Renal cortical epithelial cell (primary cell): ENCODE measurements around the gene RAP1GAP2. TPM values are rescaled to one million over a fixed set of nuclear protein-coding genes. Genes with fewer than 3 reads are reported as not detected.
"Not testable (repeated sequence)": the region's sequence is repeated elsewhere in the genome, so short reads cannot be mapped to it uniquely, and the experiment has no call there.

Source experiments
- DNase-seq: peaks from one replicate; pipeline ENCODE4 v3.0.0-alpha.2; 2011; ENCODE audit warnings: low read depth
- total RNA-seq: library from RNA; depleted of rRNA; stranded (reverse); fragments of >200 nt; gene quantifications from 2 replicates; pipeline ENCODE4 v1.2.3, GENCODE V29; 2014

The RAP1GAP2 gene
- total RNA-seq, 1 donor from 2014 or later, result 15.9 TPM

- DNase-seq, result no peak
Measured at GRCh38 chr17:2967515-2967914, 171.3 kb downstream of the RAP1GAP2 start.

- DNase-seq, result no peak
Measured at GRCh38 chr17:2971851-2972250, 175.6 kb downstream of the RAP1GAP2 start.

- DNase-seq, result no peak
Measured at GRCh38 chr17:2972749-2973148, 176.5 kb downstream of the RAP1GAP2 start.

GRCh38 chr17:2974347-2974746, 178.1 kb downstream of the RAP1GAP2 start:
- no peak for DNase-seq

GRCh38 chr17:2975469-2975958, 179.3 kb downstream of the RAP1GAP2 start:
- peak; percentile 62 for DNase-seq

DNA sequence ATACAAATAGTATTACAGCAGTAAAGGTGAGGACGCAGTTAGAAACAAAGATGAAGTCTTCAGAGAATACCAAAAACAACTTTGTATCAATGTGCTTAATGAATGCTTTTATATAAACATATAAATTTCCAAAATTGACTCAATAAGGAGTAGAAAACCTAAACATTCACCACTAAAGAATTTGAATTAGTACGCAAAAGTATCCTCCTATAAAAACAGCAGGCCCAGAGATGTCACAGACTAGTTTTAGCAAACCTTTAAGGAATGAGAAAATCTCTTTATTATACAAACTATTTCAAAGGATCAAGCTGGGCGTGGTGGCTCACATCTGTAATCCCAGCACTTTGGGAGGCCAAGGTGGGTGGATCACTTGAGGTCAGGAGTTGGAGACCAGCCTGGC, 180.9 kb downstream of the RAP1GAP2 start:
- no peak for DNase-seq

DNA sequence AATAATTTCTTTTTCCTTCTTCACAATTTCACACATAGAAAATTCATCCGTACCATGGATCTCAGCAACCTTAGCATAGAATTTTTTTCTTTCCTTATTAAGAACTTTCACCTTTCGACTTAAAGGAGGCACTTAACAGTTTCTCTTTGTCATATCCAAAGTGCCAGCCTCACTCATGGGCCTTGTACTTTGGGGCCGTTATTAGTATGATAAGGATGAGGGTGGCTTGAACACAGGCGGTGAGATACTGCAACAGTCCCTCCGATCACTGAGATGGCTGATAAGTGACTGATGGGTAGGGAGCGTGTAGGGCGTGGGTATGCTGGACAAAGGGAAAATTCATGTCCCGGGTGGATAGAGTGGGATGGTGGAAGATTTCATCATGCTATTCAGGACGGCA, 181.9 kb downstream of the RAP1GAP2 start:
- no peak for DNase-seq

- no peak for DNase-seq
Measured at GRCh38 chr17:2978991-2979390, 182.8 kb downstream of the RAP1GAP2 start.

GRCh38 chr17:2980211-2980903, 184.1 kb downstream of the RAP1GAP2 start:
- no peak for DNase-seq

DNA sequence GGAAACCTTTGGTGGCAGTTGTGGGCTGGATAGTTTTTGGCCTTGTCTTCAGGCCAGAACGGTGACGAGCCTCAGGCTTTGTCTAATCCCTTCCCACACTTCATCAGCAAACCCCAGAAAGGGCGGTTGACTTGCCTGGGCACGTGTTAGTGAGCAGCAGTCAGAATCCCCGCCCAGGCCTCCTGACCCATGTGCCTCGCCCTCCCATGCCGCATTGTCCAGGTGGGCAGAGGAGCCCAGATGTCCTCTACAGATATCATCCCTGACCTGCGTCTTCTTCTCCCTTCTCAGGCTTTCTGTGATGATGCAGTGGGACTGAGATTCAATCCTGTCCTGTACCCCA, 184.6 kb downstream of the RAP1GAP2 start:
- DNase-seq, result no peak

- no peak for DNase-seq
Measured at GRCh38 chr17:2981325-2981724, 185.1 kb downstream of the RAP1GAP2 start.

- DNase-seq, result peak; percentile 77
Measured at GRCh38 chr17:2982854-2983253, 186.6 kb downstream of the RAP1GAP2 start.

DNA sequence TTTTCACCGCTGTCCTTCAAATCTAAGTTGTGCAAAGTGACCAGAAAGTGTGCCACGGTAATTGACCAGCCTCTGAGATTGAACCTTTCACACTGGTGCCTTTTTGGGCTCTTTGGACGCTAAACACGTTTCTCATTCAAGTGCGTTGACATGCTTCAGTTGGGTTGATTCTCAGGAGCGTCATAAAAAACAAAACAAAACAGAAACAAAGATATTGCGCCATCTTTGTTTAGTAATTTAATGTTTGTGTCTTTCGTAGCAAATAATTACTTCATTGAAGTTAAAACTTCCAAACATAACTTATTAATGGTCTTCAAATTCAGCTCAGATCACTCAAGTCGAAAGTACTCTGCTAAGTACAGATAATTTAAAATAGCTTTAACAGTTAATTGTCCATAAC, 187.0 kb downstream of the RAP1GAP2 start:
- DNase-seq, result peak; percentile 51

- no peak for DNase-seq
Measured at GRCh38 chr17:2985318-2985717, 189.1 kb downstream of the RAP1GAP2 start.

DNA sequence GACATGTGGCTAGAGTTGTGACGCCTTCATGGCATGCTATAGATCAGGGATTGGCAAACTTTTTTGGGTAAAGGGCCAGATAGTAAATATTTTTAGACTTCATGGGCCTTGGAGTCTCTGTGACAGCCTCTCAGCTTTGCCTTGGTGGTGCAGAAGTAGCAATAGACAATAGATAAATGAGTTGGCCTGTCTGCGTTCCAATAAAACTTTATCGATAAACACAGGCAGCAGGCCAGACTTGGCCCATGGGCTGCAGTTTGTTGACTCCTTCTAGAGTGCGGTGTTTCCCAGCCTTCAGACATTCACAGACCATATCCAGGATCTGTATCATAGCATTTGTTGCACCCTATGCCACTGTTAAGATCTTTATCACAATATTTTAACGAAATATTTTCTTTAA, 190.7 kb downstream of the RAP1GAP2 start:
- no peak for DNase-seq

- not testable (repeated sequence) for DNase-seq
Measured at GRCh38 chr17:2989396-2989795, 193.2 kb downstream of the RAP1GAP2 start.

DNA sequence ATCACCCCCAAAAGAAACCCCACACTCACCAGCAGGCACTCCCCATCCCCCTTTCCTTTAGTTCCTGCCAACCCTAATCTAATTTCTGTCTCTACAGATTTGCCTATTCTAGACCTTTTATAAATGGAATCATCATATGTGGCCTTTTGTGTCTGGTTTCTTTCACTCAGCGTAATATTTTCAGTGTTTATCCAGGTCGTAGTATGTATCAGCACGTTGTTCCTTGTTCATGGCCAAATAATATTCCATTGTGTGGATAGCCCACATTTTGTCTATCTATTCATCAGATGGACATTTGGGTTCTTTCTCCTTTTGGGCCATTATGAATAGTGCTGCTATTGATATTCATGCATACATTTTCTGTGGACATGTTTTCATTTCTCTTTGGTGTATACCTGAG, 193.6 kb downstream of the RAP1GAP2 start:
- DNase-seq, result no peak

- no peak for DNase-seq
Measured at GRCh38 chr17:2990396-2990795, 194.2 kb downstream of the RAP1GAP2 start.

GRCh38 chr17:2991396-2992180, 195.3 kb downstream of the RAP1GAP2 start:
- not testable (repeated sequence) for DNase-seq

- no peak for DNase-seq
Measured at GRCh38 chr17:2994441-2994840, 198.2 kb downstream of the RAP1GAP2 start.

DNA sequence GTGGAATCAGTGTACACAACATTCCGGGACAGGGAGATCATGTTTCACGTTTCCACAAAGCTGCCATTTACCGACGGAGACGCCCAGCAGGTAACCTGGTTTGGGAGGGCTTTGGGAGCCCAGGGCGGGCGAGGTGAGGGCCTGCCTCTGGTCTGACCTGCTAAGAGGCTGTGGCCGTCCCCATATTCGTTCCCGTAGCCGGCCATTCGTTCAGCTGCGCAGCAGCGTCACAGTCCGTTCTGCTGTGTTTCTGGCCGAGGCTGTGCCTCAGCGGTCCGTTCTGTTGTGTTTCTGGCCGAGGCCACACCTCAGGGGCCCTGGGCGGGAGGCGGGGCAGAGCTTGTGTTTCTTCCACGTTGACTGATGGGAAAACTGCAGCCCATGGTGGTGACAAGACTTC, 199.1 kb downstream of the RAP1GAP2 start:
- DNase-seq, result no peak

DNA sequence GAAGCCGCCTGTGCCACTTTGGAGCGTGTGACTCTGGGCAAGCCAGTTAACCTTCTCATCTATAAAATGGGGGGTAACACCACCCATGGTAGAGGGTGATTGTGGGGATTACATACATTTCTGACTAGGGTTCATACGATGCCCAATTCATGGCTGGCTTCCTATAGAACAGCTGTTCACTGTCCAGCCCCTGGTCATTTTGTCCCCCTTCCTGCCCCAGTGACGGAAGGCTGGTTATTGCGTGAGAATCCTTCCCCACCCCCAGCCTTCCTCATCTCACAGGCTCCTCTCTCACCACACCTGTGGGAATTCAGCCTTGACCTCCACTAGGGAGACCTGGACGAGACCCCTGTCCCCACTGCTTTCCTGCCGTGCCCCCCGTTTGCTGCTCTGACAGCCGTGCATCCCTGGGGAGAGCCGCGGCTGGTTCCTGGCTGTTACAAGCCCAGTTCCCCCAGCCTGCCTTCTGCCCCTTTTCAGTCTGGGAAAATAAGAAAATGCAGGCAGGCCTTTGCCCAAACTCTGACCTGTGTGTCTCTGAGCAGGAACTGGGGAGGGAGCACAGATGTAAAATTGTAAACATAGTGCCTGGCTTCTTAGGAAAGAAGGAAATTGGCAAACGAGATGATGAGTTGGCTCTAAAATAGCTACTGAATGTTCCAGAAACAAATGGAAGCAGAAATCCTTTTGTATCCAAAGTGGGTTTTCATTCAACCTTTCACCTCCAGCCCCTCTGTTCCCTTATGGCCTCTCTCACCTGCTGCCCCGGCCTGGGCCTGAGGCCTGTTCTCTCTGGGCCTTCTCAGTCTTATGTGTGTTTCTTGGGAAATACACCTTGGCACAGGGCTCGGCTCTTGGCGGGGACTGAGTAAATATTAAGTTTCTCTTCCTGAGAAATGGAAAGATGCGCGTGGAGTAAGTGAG, 199.9 kb downstream of the RAP1GAP2 start:
- no peak for DNase-seq
